Activated gamma-delta T cell treated with Interleukin-2 at 50 U/mL for 16 hours (primary cell): Measurements from ENCODE around the gene ADAMTSL2.
A peak's percentile ranks its signal among the peaks of the same experiment; 100 is the strongest.

Source experiments
- DNase-seq: peaks from one replicate; pipeline ENCODE4 v3.0.0-alpha.2; 2020

The ADAMTSL2 gene

GRCh38 chr9:133534346-133535291 is at the start of gene ADAMTSL2:
Gene ADAMTSL2, plus strand, starts transcription at chr9:133534704. Its CDS starts 2,009 bp downstream, at chr9:133536713.
- DNase-seq: peak; percentile 21

- DNase-seq: no peak
These were observed 48.8 kb upstream of the ADAMTSL2 start for GRCh38 chr9:133485531-133486260.

GRCh38 chr9:133487331-133487725 is 47.2 kb upstream of the ADAMTSL2 start:
- no peak for DNase-seq

GRCh38 chr9:133488686-133489252 is 45.7 kb upstream of the ADAMTSL2 start:
- DNase-seq: no peak

GRCh38 chr9:133489253-133490190 is 45.0 kb upstream of the ADAMTSL2 start:
- no peak for DNase-seq

- no peak for DNase-seq
These were observed 44.3 kb upstream of the ADAMTSL2 start for GRCh38 chr9:133490201-133490681.

- DNase-seq: no peak
These were observed 43.4 kb upstream of the ADAMTSL2 start for GRCh38 chr9:133490865-133491655.

- no peak for DNase-seq
These were observed 42.9 kb upstream of the ADAMTSL2 start for GRCh38 chr9:133491656-133491925.

GRCh38 chr9:133492061-133493021 is 42.2 kb upstream of the ADAMTSL2 start:
- no peak for DNase-seq

- DNase-seq: no peak
These were observed 41.1 kb upstream of the ADAMTSL2 start for GRCh38 chr9:133493428-133493827.

GRCh38 chr9:133493845-133494540 is 40.5 kb upstream of the ADAMTSL2 start:
- no peak for DNase-seq

- no peak for DNase-seq
These were observed 39.7 kb upstream of the ADAMTSL2 start for GRCh38 chr9:133494636-133495326.

- DNase-seq: no peak
These were observed 38.9 kb upstream of the ADAMTSL2 start for GRCh38 chr9:133495327-133496293.

- DNase-seq: no peak
These were observed 37.4 kb upstream of the ADAMTSL2 start for GRCh38 chr9:133496861-133497842.

GRCh38 chr9:133499132-133499891 is 35.2 kb upstream of the ADAMTSL2 start:
- no peak for DNase-seq

- no peak for DNase-seq
These were observed 34.6 kb upstream of the ADAMTSL2 start for GRCh38 chr9:133499892-133500270.
